ENCODE data around the gene TESPA1. TPM values are rescaled to one million over a fixed set of nuclear protein-coding genes. Genes with fewer than 3 reads are reported as not detected.

Gene TESPA1
- total and polyA plus RNA-seq, 2 of the 4 experiments (the other 2 are of a cell fraction), result not detected

DNA sequence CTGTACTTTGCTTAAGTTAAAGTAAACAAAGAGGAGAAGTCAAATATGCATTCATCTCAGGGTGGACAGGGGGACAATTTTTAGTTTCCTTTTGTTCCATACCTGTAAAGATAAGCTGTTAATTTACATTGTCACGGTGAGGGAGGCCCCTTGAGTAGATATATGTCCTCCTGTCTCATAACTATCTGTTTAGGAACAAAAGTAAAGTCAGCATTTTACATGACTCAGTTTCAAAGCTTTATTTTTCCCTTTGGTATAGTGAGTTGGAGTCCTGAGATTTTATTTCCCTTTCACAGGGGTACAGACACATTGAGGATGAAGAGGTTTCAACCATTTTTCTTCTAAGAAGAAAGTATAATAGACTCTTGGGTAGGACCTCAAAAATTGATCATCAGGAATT is 50.1 kb downstream of the TESPA1 start:
- no peaks in the 10 kb centered on the region for H3K36me3 ChIP-seq (ENCODE audit: control insufficient read depth, insufficient read depth, low read length)
- no peak overlapping the region for H2AK9ac ChIP-seq (replicated peaks; ENCODE audit: low read depth, low read length, poor library complexity)
- ATAC-seq (ENCODE audit: low read depth) (no peak), DNase-seq (no peak)
- intact Hi-C loops (cut with micrococcal nuclease), result no loop called here
- H3K27me3 ChIP-seq (ENCODE audit: control insufficient read depth, insufficient read depth, low read length), result no peaks in the 10 kb centered on the region
- ChIA-PET CTCF (no interaction called here), POLR2A (ENCODE audit: unreplicated experiment) (no interaction called here)
- H3K4me2 ChIP-seq (ENCODE audit: low read depth, low read length), result no peak overlapping the region; the same call in 1 of the 2 replicates
- no peaks in the 10 kb centered on the region; the same call in 1 of the 2 replicates for H3K4me1 ChIP-seq (ENCODE audit: control insufficient read depth, insufficient read depth, low read length)
- H2BK5ac ChIP-seq (ENCODE audit: low read depth, low read length, poor library complexity, severe bottlenecking), result peak overlapping the region; percentile 22
- no peaks in the 10 kb centered on the region for H3K9me1 ChIP-seq (ENCODE audit: insufficient read depth, low read length)
- H3K4ac ChIP-seq (ENCODE audit: low read depth, low read length), result no peak overlapping the region
- no peak overlapping the region for H3K14ac ChIP-seq (replicated peaks; ENCODE audit: low read depth, low read length)
- H2AFZ ChIP-seq (replicated peaks; ENCODE audit: low read length, poor library complexity), result no peak overlapping the region
- H3K4me3 ChIP-seq (ENCODE audit: insufficient read depth, low read depth, low read length), result no peak overlapping the region
- dilution Hi-C loops (cut with HindIII; ENCODE audit: low sequenced_read_pairs, unreplicated experiment), result no loop called here
- no peaks in the 10 kb centered on the region for H3K79me1 ChIP-seq (ENCODE audit: low read depth in 1 of 2, low read length in 2 of 2)
- H4K5ac ChIP-seq (ENCODE audit: low read depth, low read length), result peak overlapping the region; percentile 27; the same call in 1 of the 2 replicates
- H3K9me3 ChIP-seq (ENCODE audit: control insufficient read depth, insufficient read depth, low read length), result no peaks in the 10 kb centered on the region
- in situ Hi-C loops (cut with MboI; ENCODE audit: low sequenced_read_pairs), result no loop called here
- H3K56ac ChIP-seq (ENCODE audit: extremely low read depth, insufficient read depth, low read length), result no peak overlapping the region
- H2BK20ac ChIP-seq (ENCODE audit: low read depth, low read length), result no peak overlapping the region; the same call in 1 of the 2 replicates
- no CpG with 5 or more reads among the region's 1 CpG for WGBS, 2 experiments (ENCODE audit: extremely low coverage in 2 of 2, insufficient read length in 1 of 2)
- H3K18ac ChIP-seq (ENCODE audit: low read depth, low read length), result no peak overlapping the region
- no peak overlapping the region for H2AK5ac ChIP-seq (ENCODE audit: low read depth, low read length)
- TF ChIP-seq, protein P1, sequence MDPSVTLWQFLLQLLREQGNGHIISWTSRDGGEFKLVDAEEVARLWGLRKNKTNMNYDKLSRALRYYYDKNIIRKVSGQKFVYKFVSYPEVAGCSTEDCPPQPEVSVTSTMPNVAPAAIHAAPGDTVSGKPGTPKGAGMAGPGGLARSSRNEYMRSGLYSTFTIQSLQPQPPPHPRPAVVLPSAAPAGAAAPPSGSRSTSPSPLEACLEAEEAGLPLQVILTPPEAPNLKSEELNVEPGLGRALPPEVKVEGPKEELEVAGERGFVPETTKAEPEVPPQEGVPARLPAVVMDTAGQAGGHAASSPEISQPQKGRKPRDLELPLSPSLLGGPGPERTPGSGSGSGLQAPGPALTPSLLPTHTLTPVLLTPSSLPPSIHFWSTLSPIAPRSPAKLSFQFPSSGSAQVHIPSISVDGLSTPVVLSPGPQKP (IDR thresholded peaks at IDR 0.05; ENCODE audit: borderline replicate concordance, low read depth, low read length), result no peak
- TF ChIP-seq MAFK (IDR thresholded peaks at IDR 0.05; ENCODE audit: low read depth, low read length), result peak; percentile 54; the same call in 1 of the 2 replicates
- H2BK120ac ChIP-seq (ENCODE audit: low read depth, low read length), result no peak overlapping the region
- BruUV-seq (replicated peaks), result no TSS peak
- H4K91ac ChIP-seq (ENCODE audit: insufficient read depth, low read depth, low read length), result no peak overlapping the region
- H4K8ac ChIP-seq (ENCODE audit: low read depth in 2 of 2, low read length in 2 of 2), result no peak overlapping the region
- no peak overlapping the region for H3K27ac ChIP-seq (ENCODE audit: insufficient read depth, low read length)
- no peak overlapping the region for H3K23ac ChIP-seq (ENCODE audit: low read depth, low read length)
- H2BK15ac ChIP-seq (ENCODE audit: low read depth, low read length), result no peak overlapping the region
- H4K20me1 ChIP-seq (ENCODE audit: insufficient read depth, low read length), result no peaks in the 10 kb centered on the region
- H3K9ac ChIP-seq (ENCODE audit: low read depth, low read length), result no peak overlapping the region

Data from IMR-90 (cell line).